ENCODE results near the gene NUP210.
"Not testable (repeated sequence)": the region's sequence is repeated elsewhere in the genome, so short reads cannot be mapped to it uniquely, and the experiment has no call there.

NUP210 gene

DNA sequence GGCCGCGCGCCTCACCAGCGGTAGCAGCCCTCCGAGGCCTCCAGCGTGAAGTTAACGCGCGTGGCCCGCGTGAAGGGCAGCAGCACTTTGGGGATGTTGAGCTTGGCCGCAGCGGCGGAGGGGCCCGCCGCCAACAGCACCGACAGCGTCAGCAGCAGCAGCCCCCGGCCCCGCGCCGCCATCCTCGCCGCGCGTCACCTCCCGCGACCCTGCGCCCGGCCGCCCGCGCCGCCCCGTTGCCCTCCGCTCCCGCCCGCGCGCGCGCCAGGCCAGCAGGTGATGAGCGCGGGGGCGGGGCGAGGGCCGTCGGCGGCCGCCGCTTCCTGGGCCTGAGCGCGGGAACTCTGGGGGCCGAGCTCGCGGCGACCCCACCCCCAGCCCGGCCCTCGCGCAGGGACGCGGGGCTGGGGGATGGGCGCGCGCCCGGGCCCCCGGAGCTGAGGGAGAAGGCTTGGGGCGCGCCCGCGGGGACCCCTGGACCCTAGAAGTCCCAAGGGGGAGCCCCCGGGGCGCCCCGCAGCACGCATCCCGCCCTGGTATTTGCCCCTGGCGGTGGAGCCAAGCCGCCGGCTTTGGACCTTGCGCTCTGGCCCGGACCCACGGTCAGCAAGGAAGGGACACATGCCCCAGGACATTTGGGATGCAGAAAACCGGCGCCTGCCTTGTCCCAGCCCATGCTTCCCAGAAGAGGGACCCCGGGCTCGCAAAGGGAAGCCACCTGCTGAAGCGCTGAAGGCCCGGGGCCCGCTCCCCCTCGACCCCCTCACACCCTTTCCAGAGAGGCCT, at the start of gene NUP210:
TSS of gene NUP210 (minus strand) at position 278 of the 786 bp plus-strand sequence. CDS start at position 182, 96 bp downstream.
- DNase-seq (ENCODE audit: low spot score) = peak; percentile 75

DNA sequence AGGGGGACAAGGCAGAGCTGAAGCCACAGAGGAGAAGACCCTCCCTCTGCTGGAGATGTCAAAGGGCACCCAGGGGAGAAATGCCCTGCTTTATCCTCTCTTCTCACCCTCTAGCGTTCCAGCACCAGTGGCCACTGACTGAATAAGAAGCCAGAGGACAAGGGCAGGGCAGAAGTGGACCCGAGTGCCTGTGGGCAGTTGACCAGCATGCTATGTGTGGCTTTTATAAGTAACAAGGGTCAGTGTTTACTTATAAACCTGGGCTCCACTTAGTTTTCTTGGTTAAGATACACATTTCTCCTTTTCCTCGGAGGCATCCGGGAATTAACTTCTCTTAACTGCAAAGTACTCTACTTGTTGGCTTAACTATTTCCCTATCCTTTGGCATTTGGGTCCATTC, 46.7 kb upstream of the NUP210 start:
- DNase-seq (ENCODE audit: low spot score) = no peak

- no peak for DNase-seq (ENCODE audit: low spot score)
These were observed 45.2 kb upstream of the NUP210 start for GRCh38 chr3:13465236-13465873.

- DNase-seq (ENCODE audit: low spot score) = no peak
These were observed 43.7 kb upstream of the NUP210 start for GRCh38 chr3:13463618-13464400.

DNA sequence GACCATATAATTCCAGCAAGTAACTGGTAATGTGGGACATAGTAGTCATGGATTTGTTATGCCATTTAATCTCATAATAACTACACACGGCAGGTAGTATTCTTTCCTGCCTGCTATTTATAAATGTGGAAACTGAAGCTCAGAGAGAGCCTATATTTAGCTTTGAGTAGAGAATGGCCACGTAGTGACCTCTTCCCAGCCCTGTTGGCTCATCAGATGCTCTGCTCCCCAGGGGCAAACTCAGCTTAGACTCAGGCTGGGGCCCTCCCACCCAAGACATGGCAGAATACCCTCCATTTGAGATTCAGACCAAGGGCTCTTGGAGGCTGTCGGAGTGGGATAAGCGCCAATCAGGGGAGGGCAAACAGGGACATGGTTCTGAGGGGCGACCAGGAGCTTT, 42.7 kb upstream of the NUP210 start:
- DNase-seq (ENCODE audit: low spot score) = no peak

DNA sequence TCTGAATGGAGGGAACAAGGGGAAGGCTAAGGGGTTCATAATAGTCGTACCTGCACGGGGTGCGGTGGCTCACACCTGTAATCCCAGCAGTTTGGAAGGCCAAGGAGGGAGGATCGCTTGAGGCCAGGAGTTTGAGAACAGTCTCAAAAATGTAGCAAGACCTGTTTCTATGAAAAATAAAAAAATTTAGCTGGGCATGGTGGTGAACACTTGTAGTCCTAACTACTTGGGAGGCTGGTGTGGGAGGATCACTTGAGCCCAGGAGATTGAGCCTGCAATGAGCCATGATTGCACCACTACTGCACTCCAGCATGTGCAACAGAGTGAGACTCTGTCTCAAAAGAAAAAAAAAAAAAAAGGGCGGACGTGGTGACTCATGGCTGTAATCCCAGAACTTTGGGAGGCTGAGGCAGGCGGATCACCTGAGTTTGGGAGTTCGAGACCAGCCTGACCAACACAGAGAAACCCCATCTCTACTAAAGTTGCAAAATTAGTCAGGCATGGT, 42.1 kb upstream of the NUP210 start:
- DNase-seq (ENCODE audit: low spot score) = no peak

DNA sequence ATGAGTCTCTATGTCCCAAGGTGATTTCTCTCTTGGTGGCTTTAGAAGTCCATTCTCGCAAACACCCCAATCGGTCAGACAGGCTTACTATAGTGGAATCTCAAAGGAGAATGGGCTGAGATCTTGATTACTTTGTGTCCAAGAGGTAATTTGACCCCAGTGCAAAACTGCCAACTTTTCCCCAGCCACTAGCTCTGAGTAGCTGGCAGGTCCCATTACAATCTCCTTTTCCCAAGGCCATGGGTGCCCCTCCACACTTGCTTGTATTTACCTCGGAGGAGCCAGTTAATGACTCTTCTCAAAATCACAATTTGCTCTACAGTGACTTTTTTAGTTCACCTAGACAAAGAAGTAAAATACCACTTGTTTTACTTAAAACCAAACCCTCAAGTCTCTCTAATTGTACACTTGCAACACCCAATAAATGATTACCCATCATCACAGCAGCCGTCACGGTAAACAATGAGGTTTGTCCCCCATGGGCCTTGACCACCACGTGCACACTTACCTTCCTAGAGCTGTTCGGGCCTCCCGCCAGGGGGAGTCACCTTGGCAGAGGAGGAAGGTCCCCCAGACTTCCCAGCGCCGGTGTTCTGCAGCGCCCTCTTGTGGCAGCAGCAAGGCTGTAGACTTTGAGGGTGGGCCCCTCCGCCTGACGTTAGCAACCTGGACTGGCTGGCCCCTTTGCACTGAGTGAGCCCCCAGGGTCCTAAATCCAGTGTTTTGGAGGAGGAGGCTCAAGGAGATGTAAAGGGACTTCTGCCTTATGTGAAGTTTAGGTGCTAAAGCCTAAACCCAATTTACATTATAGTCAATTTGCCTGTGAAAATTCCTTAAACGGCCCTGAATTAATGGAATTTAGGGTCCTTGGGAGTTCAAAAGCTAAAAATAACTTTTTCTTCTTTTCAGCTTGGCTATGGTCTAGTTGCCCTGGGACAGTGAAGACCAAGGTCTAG, 41.3 kb upstream of the NUP210 start:
- peak; percentile 96 for DNase-seq (ENCODE audit: low spot score)

DNA sequence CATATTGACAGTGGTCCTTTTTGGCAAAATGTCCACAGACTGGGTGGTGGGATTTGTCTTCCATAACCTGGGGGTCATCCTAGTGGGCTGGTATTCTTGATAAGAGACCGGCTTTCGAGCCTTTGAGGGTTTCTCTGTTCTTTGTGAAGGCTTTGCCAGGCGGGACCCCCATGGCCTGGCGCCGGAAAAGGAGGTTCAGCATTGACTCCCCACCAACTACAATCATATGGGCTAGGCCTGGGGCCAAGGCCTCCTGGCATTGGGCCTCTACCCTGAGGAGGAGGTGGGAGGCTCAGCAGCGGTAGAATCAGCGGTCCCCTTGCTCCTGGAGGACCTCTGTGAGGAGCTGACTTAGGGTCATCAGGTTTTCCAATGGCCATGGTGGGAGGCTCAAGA, 40.2 kb upstream of the NUP210 start:
- DNase-seq (ENCODE audit: low spot score) = no peak

- DNase-seq (ENCODE audit: low spot score) = no peak
These were observed 39.7 kb upstream of the NUP210 start for GRCh38 chr3:13459605-13460340.

- no peak for DNase-seq (ENCODE audit: low spot score)
These were observed 37.5 kb upstream of the NUP210 start for GRCh38 chr3:13457593-13457992.

DNA sequence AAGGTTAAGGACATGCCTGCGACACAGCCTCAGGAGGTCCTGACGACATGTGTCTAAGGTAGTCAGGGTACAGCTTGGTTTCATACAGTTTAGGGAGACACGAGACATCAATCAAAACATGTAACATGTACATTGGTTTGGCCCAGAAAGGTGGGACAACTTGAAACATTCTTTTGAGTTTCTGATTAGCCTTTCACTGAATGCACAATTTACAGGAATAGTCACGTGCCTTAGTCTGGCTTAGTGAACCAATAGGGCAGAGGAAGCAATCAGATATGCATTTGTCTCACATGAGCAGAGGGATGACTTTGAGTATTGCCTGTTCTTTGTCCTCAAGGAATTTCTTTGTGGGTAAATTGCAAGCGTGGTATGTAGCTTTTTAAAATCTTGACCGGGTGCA, 35.5 kb upstream of the NUP210 start:
- DNase-seq (ENCODE audit: low spot score) = no peak

DNA sequence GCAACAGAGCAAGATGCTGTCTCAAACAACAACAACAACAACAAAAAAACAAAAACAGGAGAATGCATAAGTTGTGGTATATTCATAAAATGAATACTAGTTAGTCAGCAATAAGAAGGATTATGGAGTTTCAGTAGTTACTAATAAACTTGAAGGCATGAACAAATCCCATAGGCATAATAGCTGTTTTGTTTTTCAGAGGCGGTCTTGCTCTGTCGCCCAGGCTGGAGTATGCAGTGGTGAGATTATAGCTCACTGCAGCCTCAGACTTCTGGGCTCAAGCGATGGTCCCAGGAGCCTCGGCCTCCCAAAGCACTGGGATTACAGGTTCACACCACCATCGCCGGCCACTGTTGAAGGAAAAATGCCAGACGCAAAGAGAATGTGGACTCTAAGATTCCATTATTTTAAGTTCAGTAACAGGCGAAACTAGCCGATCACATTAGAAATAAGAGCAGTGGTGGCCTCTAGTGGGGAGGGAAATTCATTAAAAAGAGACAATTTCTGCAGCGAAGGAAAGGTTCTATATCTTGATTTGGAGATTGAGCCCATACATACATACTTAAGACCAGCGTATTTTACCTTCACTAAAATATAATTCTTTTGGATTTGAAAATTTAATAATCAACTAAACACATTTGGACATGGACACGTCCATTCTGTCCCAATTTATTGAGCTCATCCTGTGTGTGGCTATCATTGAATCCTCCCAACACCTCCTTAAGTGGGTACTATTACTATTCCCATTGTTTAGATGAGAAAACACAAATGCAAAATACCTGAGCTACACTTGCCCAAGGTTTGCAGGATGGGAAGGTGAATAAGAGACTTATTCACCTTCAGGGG, 32.6 kb upstream of the NUP210 start:
- peak; percentile 84 for DNase-seq (ENCODE audit: low spot score)

GRCh38 chr3:13451301-13451673, 31.2 kb upstream of the NUP210 start:
- DNase-seq (ENCODE audit: low spot score) = peak; percentile 56

DNA sequence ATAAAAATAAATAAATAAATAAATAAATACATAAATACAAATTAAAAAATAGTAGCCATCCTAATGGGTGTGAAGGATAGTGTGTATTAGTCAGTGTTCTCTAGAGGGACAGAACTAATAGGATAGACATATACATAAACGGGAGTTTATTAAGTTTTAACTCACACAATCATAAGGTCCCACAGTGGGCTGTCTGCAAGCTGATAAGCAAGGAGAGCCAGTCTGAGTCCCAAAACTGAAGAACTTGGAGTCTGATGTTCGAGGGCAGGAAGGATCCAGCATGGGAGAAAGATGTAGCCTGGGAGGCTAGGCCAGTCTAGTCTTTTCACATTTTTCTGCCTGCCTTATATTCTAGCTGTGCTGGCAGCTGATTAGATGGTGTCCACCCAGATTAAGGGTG, 22.8 kb upstream of the NUP210 start:
- not testable (repeated sequence) for DNase-seq (ENCODE audit: low spot score)

GRCh38 chr3:13440204-13440817, 20.2 kb upstream of the NUP210 start:
- DNase-seq (ENCODE audit: low spot score) = no peak

DNA sequence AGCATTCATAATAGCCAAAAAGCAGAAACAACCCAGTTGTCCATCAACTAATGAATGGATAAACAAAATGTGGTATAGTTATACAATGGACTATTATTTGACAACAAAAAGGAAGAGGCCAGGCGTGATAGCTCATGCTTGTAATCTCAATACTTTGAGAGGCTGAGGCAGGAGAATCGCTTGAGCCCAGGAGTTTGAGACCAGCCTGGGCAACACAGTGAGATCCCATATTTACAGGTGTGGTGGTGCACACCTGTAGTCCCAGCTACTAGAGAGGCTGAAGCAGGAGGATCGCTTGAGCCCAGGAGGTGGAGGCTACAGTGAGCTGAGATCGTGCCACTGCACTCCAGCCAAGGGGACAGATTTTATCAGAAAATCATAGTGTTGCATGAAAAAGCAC, 16.1 kb upstream of the NUP210 start:
- not testable (repeated sequence) for DNase-seq (ENCODE audit: low spot score)

DNA sequence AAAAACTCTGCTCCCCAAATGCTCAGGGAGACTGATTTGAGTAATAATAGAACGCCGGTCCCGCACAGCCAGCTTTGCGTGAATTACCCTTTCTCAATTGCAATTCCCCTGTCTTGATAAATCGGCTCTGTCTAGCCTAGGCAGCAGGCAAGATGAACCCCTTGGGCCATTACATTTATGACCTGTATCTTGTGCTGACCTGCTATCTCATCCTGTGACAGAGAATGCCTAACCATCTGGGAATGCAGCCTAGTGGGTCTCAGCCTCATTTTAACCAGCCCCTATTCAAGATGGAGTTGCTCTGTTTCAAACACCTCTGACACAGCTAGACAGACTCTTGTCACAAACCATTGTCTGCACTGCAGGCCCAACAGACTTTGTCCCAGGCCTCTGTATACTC, 13.8 kb upstream of the NUP210 start:
- no peak for DNase-seq (ENCODE audit: low spot score)

- DNase-seq (ENCODE audit: low spot score) = no peak
These were observed 12.0 kb upstream of the NUP210 start for GRCh38 chr3:13432093-13432492.

DNA sequence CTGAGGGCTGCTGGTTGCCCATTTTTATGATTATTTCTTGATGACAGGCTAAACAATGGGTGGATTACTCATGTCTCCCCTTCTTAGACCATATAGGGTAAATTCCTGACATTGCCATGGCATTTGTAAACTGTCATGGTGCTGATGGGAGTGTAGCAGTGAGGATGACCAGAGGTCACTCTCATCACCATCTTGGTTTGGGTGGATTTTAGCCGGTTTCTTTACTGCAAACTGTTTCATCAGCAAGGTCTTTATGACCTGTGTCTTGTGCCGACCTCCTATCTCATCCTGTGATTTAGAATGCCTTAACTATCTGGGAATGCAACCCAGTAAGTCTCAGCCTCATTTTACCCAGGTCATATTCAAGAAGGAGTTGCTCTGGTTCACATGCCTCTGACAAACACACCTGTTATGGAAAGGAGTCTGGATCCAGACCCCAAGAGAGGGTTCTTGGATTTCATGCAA, 10.3 kb upstream of the NUP210 start:
- DNase-seq (ENCODE audit: low spot score) = not testable (repeated sequence)

Measured in NAMALWA (cell line).